ENCODE results near the gene PDZD7. TPM values are rescaled to one million over a fixed set of nuclear protein-coding genes. Genes with fewer than 3 reads are reported as not detected.

Gene PDZD7
- total and polyA plus RNA-seq, 9 of the 15 experiments (the other 6 are each of a cell fraction or from before 2014, with no cell fraction given) = 0.04 to 0.24 (median 0.08) TPM; not detected in 3

DNA sequence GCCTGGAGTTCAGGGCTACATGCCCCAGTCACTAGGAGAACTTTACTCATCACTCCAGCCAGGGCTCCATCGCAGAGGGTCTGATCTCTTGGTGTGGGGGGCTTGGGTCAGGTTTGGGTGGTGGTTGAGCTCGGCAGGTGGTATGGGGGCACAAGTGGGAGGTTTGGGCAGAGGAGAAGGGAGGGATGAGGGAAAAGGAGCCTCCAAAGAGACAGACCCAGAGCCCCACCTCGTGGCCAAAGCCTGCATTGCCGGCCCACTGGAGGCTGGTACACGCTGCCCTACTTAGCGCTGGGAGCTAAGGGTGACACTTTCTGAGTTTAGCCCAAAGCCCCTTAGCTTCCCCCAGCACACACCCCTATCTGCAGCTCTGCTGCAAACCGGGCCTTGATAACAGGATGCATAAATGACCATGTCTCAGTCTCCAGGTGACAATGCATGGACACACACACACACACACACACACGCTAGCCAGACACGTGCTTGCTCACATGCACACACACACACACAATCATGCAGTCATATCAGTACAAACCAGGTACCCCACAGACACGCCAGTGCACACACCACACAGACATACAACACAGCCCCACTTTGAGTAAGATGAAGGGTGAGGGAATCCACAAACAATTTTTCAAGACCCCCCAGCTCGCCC lies 16.6 kb downstream of the PDZD7 start (continued):
- peak; percentile 61 for TF ChIP-seq MAX (CRISPR knock-in tag; IDR thresholded peaks at IDR 0.05)
- TF ChIP-seq NFRKB (IDR thresholded peaks at IDR 0.05; ENCODE audit: low read depth) = no peak
- TF ChIP-seq SMC3 (conservative IDR thresholded peaks at IDR 0.05; ENCODE audit: insufficient read depth, low read depth, low read length) = peak; percentile 43; the same call in 1 of the 2 replicates
- peak; percentile 57; the same call in 1 of the 2 replicates for TF ChIP-seq ZKSCAN1 (IDR thresholded peaks at IDR 0.05; ENCODE audit: low read depth, low read length)
- TF ChIP-seq EP300 (IDR thresholded peaks at IDR 0.05; ENCODE audit: low read length) = no peak
- TF ChIP-seq HCFC1 (IDR thresholded peaks at IDR 0.05; ENCODE audit: low read depth, low read length) = no peak
- TF ChIP-seq MNT (conservative IDR thresholded peaks at IDR 0.05) = peak; percentile 44 to 53; a peak in 3 of 4 replicates
- no peak for TF ChIP-seq RAD51 (IDR thresholded peaks at IDR 0.05; ENCODE audit: borderline replicate concordance, low read depth)
- TF ChIP-seq SAFB (IDR thresholded peaks at IDR 0.05; ENCODE audit: borderline replicate concordance, low read depth, low read length) = no peak
- TF ChIP-seq TFE3 (CRISPR knock-in tag; IDR thresholded peaks at IDR 0.05) = no peak
- no peak for TF ChIP-seq SIN3A (IDR thresholded peaks at IDR 0.05; ENCODE audit: borderline replicate concordance in 2 of 2, control insufficient read depth in 1 of 2, low read depth in 2 of 2, low read length in 2 of 2)
- no peak for TF ChIP-seq MTA3 (IDR thresholded peaks at IDR 0.05; ENCODE audit: borderline replicate concordance)
- TF ChIP-seq, protein P1, sequence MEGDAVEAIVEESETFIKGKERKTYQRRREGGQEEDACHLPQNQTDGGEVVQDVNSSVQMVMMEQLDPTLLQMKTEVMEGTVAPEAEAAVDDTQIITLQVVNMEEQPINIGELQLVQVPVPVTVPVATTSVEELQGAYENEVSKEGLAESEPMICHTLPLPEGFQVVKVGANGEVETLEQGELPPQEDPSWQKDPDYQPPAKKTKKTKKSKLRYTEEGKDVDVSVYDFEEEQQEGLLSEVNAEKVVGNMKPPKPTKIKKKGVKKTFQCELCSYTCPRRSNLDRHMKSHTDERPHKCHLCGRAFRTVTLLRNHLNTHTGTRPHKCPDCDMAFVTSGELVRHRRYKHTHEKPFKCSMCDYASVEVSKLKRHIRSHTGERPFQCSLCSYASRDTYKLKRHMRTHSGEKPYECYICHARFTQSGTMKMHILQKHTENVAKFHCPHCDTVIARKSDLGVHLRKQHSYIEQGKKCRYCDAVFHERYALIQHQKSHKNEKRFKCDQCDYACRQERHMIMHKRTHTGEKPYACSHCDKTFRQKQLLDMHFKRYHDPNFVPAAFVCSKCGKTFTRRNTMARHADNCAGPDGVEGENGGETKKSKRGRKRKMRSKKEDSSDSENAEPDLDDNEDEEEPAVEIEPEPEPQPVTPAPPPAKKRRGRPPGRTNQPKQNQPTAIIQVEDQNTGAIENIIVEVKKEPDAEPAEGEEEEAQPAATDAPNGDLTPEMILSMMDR (IDR thresholded peaks at IDR 0.05 in 2 of 3, conservative IDR thresholded peaks at IDR 0.05 in 1 of 3; ENCODE audit: insufficient read depth in 2 of 3, low read depth in 1 of 3, low read length in 3 of 3) = peak; percentile 83 to 87 (median 86)
- no peak for TF ChIP-seq GTF2E2 (tag; IDR thresholded peaks at IDR 0.05)
- TF ChIP-seq E4F1 (CRISPR knock-in tag; IDR thresholded peaks at IDR 0.05; ENCODE audit: borderline replicate concordance) = no peak
- 0 out of 2 replicates have a peak, but pooled peaks have one; percentile 19 for TF ChIP-seq ZNF511 (CRISPR knock-in tag; IDR thresholded peaks at IDR 0.05)
- TF ChIP-seq CC2D1A (IDR thresholded peaks at IDR 0.05) = peak; percentile 52; the same call in 1 of the 2 replicates
